WTC11 (cell line): Measurements from ENCODE around the gene CTBP1. TPM values are rescaled to one million over a fixed set of nuclear protein-coding genes. Genes with fewer than 3 reads are reported as not detected.

Experiments used
- CREB1 ChIP-seq: sonication (generic); formaldehyde crosslinking; IDR thresholded peaks from 2 replicates; pipeline ENCODE4 v1.8.0; 2023; ENCODE audit warnings: mild to moderate bottlenecking, missing genetic modification reagents
- CREM ChIP-seq: sonication (generic); formaldehyde crosslinking; IDR thresholded peaks from 2 replicates; pipeline ENCODE4 v1.8.1; 2022; ENCODE audit warnings: mild to moderate bottlenecking, missing genetic modification reagents, moderate library complexity
- E2F1 ChIP-seq: sonication (generic); formaldehyde crosslinking; IDR thresholded peaks from 2 replicates; pipeline ENCODE4 v1.8.0; 2022; ENCODE audit warnings: mild to moderate bottlenecking, missing genetic modification reagents
- ELF4 ChIP-seq: sonication (generic); formaldehyde crosslinking; IDR thresholded peaks from 2 replicates; pipeline ENCODE4 v1.8.1; 2022; ENCODE audit warnings: low read depth, mild to moderate bottlenecking, moderate library complexity, missing genetic modification reagents
- ERG ChIP-seq: fragments of 250-450 bp; sonication (Bioruptor Pico); IDR thresholded peaks from 2 replicates; pipeline ENCODE4 v1.8.0; 2021; ENCODE audit warnings: mild to moderate bottlenecking
- ESRRA ChIP-seq: sonication (generic); formaldehyde crosslinking; IDR thresholded peaks from 2 replicates; pipeline ENCODE4 v1.8.1; 2022; ENCODE audit warnings: mild to moderate bottlenecking, missing genetic modification reagents, borderline replicate concordance
- ETV6 ChIP-seq: sonication (generic); formaldehyde crosslinking; IDR thresholded peaks from 2 replicates; pipeline ENCODE4 v1.8.1; 2022; ENCODE audit warnings: mild to moderate bottlenecking, missing genetic modification reagents
- FOXJ3 ChIP-seq: sonication (generic); formaldehyde crosslinking; IDR thresholded peaks from 2 replicates; pipeline ENCODE4 v1.9.0; 2021; ENCODE audit warnings: missing genetic modification reagents, mild to moderate bottlenecking, borderline replicate concordance
- FOXK1 ChIP-seq: sonication (generic); formaldehyde crosslinking; IDR thresholded peaks from 2 replicates; pipeline ENCODE4 v1.8.0; 2022; ENCODE audit warnings: mild to moderate bottlenecking, moderate library complexity, missing genetic modification reagents
- FOXP1 ChIP-seq: sonication (generic); formaldehyde crosslinking; IDR thresholded peaks from 2 replicates; pipeline ENCODE4 v1.8.0; 2022; ENCODE audit warnings: missing genetic modification reagents, mild to moderate bottlenecking, moderate library complexity, borderline replicate concordance
- FOXP4 ChIP-seq: sonication (generic); formaldehyde crosslinking; IDR thresholded peaks from 2 replicates; pipeline ENCODE4 v1.8.0; 2022; ENCODE audit warnings: mild to moderate bottlenecking, missing genetic modification reagents
- GRHL2 ChIP-seq: fragments of 250-450 bp; sonication (Bioruptor Pico); IDR thresholded peaks from 2 replicates; pipeline ENCODE4 v1.8.0; 2022; ENCODE audit warnings: mild to moderate bottlenecking, moderate library complexity; ENCODE audit not compliant: insufficient replicate concordance, severe bottlenecking
- IRF1 ChIP-seq: sonication (generic); formaldehyde crosslinking; IDR thresholded peaks from 2 replicates; pipeline ENCODE4 v1.8.0; 2023; ENCODE audit warnings: missing genetic modification reagents
- IRF2 ChIP-seq: sonication (generic); formaldehyde crosslinking; IDR thresholded peaks from 2 replicates; pipeline ENCODE4 v1.8.0; 2022; ENCODE audit warnings: low read depth, missing genetic modification reagents, borderline replicate concordance
- JUN ChIP-seq: sonication (generic); formaldehyde crosslinking; IDR thresholded peaks from 2 replicates; pipeline ENCODE4 v1.8.0; 2023; ENCODE audit warnings: mild to moderate bottlenecking, missing genetic modification reagents
- MXD4 ChIP-seq: fragments of 250-450 bp; sonication (Bioruptor Pico); IDR thresholded peaks from 2 replicates; pipeline ENCODE4 v1.8.0; 2021; ENCODE audit warnings: mild to moderate bottlenecking, moderate library complexity, borderline replicate concordance
- NFATC4 ChIP-seq: fragments of 250-450 bp; sonication (Bioruptor Pico); IDR thresholded peaks from 2 replicates; pipeline ENCODE4 v1.9.0; 2021; ENCODE audit warnings: mild to moderate bottlenecking
- NFE2L1 ChIP-seq: sonication (generic); formaldehyde crosslinking; IDR thresholded peaks from 2 replicates; pipeline ENCODE4 v1.8.1; 2023; ENCODE audit warnings: missing genetic modification reagents
- NR3C1 ChIP-seq: sonication (generic); formaldehyde crosslinking; conservative IDR thresholded peaks from 2 replicates; pipeline ENCODE4 v1.8.1; 2023; ENCODE audit warnings: low read depth, mild to moderate bottlenecking, missing genetic modification reagents
- RELA ChIP-seq: sonication (generic); formaldehyde crosslinking; IDR thresholded peaks from 2 replicates; pipeline ENCODE4 v1.8.1; 2022; ENCODE audit warnings: missing genetic modification reagents, mild to moderate bottlenecking, borderline replicate concordance
- SP1 ChIP-seq: sonication (generic); formaldehyde crosslinking; conservative IDR thresholded peaks from 2 replicates; pipeline ENCODE4 v1.8.1; 2022; ENCODE audit warnings: missing genetic modification reagents
- TEAD1 ChIP-seq: sonication (generic); formaldehyde crosslinking; IDR thresholded peaks from 2 replicates; pipeline ENCODE4 v1.8.0; 2022; ENCODE audit warnings: mild to moderate bottlenecking, missing genetic modification reagents
- ZNF281 ChIP-seq: sonication (generic); formaldehyde crosslinking; IDR thresholded peaks from 2 replicates; pipeline ENCODE4 v1.8.0; 2023; ENCODE audit warnings: mild to moderate bottlenecking, missing genetic modification reagents
- ZNF416 ChIP-seq: fragments of 250-450 bp; sonication (Bioruptor Pico); IDR thresholded peaks from 2 replicates; pipeline ENCODE4 v1.9.0; 2021; ENCODE audit warnings: mild to moderate bottlenecking, inconsistent platforms
- ZNF512 ChIP-seq: sonication (generic); formaldehyde crosslinking; IDR thresholded peaks from 2 replicates; pipeline ENCODE4 v1.8.1; 2022; ENCODE audit warnings: missing genetic modification reagents, borderline replicate concordance
- ZNF671 ChIP-seq: fragments of 250-450 bp; sonication (Bioruptor Pico); IDR thresholded peaks from 2 replicates; pipeline ENCODE4 v1.8.0; 2021; ENCODE audit warnings: mild to moderate bottlenecking
- ZSCAN18 ChIP-seq: fragments of 250-450 bp; sonication (Bioruptor Pico); IDR thresholded peaks from 2 replicates; pipeline ENCODE4 v2.1.2; 2022; ENCODE audit warnings: mild to moderate bottlenecking, moderate library complexity
- total RNA-seq: library from RNA; stranded (reverse); gene quantifications from 3 replicates; pipeline ENCODE4 v1.2.3, GENCODE V29; 2021

The CTBP1 gene
- total RNA-seq, 1 experiment from 2014 or later, result 143 TPM

- no peak for TF ChIP-seq MXD4 (CRISPR knock-in tag)
- no peak for TF ChIP-seq RELA (CRISPR knock-in tag)
- TF ChIP-seq ZSCAN18, result no peak
- TF ChIP-seq TEAD1 (CRISPR knock-in tag), result no peak
- TF ChIP-seq FOXJ3 (CRISPR knock-in tag), result no peak
- 0 out of 2 replicates have a peak, but pooled peaks have one; percentile 1 for TF ChIP-seq E2F1 (CRISPR knock-in tag)
- TF ChIP-seq IRF2 (CRISPR knock-in tag), result no peak
- TF ChIP-seq FOXK1 (CRISPR knock-in tag), result peak; percentile 37; the same call in 1 of the 2 replicates
- no peak for TF ChIP-seq CREB1
- peak; percentile 31; the same call in 1 of the 2 replicates for TF ChIP-seq ETV6
- no peak for TF ChIP-seq NFATC4
- TF ChIP-seq FOXP4, result 0 out of 2 replicates have a peak, but pooled peaks have one; percentile 45
- no peak for TF ChIP-seq ZNF671 (CRISPR knock-in tag)
- no peak for TF ChIP-seq NFE2L1
- no peak for TF ChIP-seq ESRRA (CRISPR knock-in tag)
- 0 out of 2 replicates have a peak, but pooled peaks have one; percentile 58 for TF ChIP-seq ELF4 (CRISPR knock-in tag)
- no peak for TF ChIP-seq ZNF281 (CRISPR knock-in tag)
- TF ChIP-seq FOXP1 (CRISPR knock-in tag), result peak; percentile 92
- no peak for TF ChIP-seq IRF1
- TF ChIP-seq CREM (CRISPR knock-in tag), result peak; percentile 54; the same call in 1 of the 2 replicates
- TF ChIP-seq GRHL2, result no peak
- TF ChIP-seq ERG (CRISPR knock-in tag), result no peak
- TF ChIP-seq ZNF416 (CRISPR knock-in tag), result no peak
- no peak for TF ChIP-seq NR3C1 (CRISPR knock-in tag)
- TF ChIP-seq JUN (CRISPR knock-in tag), result peak; percentile 62; the same call in 1 of the 2 replicates
- peak; percentile 33; the same call in 1 of the 2 replicates for TF ChIP-seq SP1 (CRISPR knock-in tag)
- no peak for TF ChIP-seq ZNF512
Measured at GRCh38 chr4:1249148-1249730, 309 bp upstream of the CTBP1 start (continued).
